H1 (cell line): ENCODE data around the gene CD180. TPM values are rescaled to one million over a fixed set of nuclear protein-coding genes. Genes with fewer than 3 reads are reported as not detected.

Experiments used
- CTCF ChIA-PET: fragments of 300-600 bp; sonication (Branson Sonifier 250); formaldehyde crosslinking; loops from one replicate; lab custom pipeline; 2021; ENCODE audit not compliant: partially characterized antibody; lab: Charles Lee
- POLR2A ChIA-PET: fragments of 300-600 bp; sonication (Branson Sonifier 250); formaldehyde crosslinking; loops from one replicate; lab custom pipeline; 2021; ENCODE audit warnings: inconsistent platforms; ENCODE audit not compliant: partially characterized antibody; lab: Charles Lee
- DNase-seq, 2 experiments: peaks; one replicate each; pipeline versions ENCODE4 v3.0.0 to v3.0.0-alpha.2; 2010 to 2022; ENCODE audit warnings: low spot score in 2 of 2, low read depth in 1 of 2, mixed read lengths in 1 of 2
- FAIRE-seq: peaks from 2 replicates; lab custom pipeline; 2011; peaks lifted over from hg19 to GRCh38; lab: Jason Lieb, UNC
- H2AFZ ChIP-seq: 2 replicates; pipeline ENCODE4 v1.8.1; 2012; ENCODE audit warnings: low read length, inconsistent platforms
- H2AK5ac ChIP-seq: 2 replicates; pipeline ENCODE4 v1.6.1; 2013; ENCODE audit warnings: low read depth, low read length
- H2BK120ac ChIP-seq: replicated peaks from 2 replicates; pipeline ENCODE3; 2013; ENCODE audit warnings: low read depth, low read length, inconsistent platforms
- H2BK12ac ChIP-seq: 2 replicates; pipeline ENCODE4 v1.6.1; 2013; ENCODE audit warnings: low read depth, low read length
- H2BK15ac ChIP-seq: 2 replicates; pipeline ENCODE4 v1.6.1; 2013; ENCODE audit warnings: low read length
- H2BK20ac ChIP-seq: 2 replicates; pipeline ENCODE4 v1.6.1; 2013; ENCODE audit warnings: low read length
- H2BK5ac ChIP-seq: 2 replicates; pipeline ENCODE4 v1.6.1; 2013; ENCODE audit warnings: low read depth, low read length
- H3K14ac ChIP-seq: 2 replicates; pipeline ENCODE4 v1.6.1; 2013; ENCODE audit warnings: inconsistent platforms; ENCODE audit not compliant: insufficient read length
- H3K18ac ChIP-seq: 2 replicates; pipeline ENCODE4 v1.6.1; 2013; ENCODE audit warnings: low read length; ENCODE audit errors: extremely low read depth
- H3K23ac ChIP-seq: 2 replicates; pipeline ENCODE4 v1.6.1; 2013; ENCODE audit warnings: inconsistent platforms; ENCODE audit not compliant: insufficient read length
- H3K23me2 ChIP-seq: 2 replicates; pipeline ENCODE4 v1.6.1; 2013; ENCODE audit warnings: low read depth, low read length
- H3K27ac ChIP-seq: 2 replicates; pipeline ENCODE4 v1.6.1; 2011; ENCODE audit warnings: low read depth, low read length, inconsistent platforms
- H3K27me3 ChIP-seq, 4 experiments: replicated peaks in 1 of 4; 1 replicate in 1 of 4; 2 replicates in 3 of 4; pipeline versions ENCODE4 v1.6.1 to v1.8.1; 2011 to 2013; ENCODE audit warnings: low read length in 3 of 4, mild to moderate bottlenecking in 3 of 4, inconsistent platforms in 2 of 4, mixed read lengths in 2 of 4, moderate library complexity in 1 of 4; ENCODE audit not compliant: control insufficient read depth in 3 of 4, insufficient read depth in 3 of 4; ENCODE audit errors: extremely low read depth in 1 of 4
- H3K36me3 ChIP-seq, 4 experiments: 2 replicates each; pipeline versions ENCODE4 v1.6.1 to v1.8.1; 2011 to 2013; ENCODE audit warnings: mild to moderate bottlenecking in 4 of 4, low read length in 3 of 4, moderate library complexity in 2 of 4, control low read depth in 1 of 4, inconsistent platforms in 1 of 4; ENCODE audit not compliant: insufficient read depth in 4 of 4, control insufficient read depth in 2 of 4
- H3K4ac ChIP-seq: replicated peaks from 2 replicates; pipeline ENCODE3; 2013; ENCODE audit warnings: low read length, low read depth, mixed read lengths, inconsistent platforms; ENCODE audit not compliant: insufficient read length
- H3K4me1 ChIP-seq, 4 experiments: replicated peaks in 1 of 4; 1 replicate in 1 of 4; 2 replicates in 3 of 4; pipeline versions ENCODE4 v1.6.1 to v1.8.1; 2011 to 2013; ENCODE audit warnings: low read length in 3 of 4, inconsistent platforms in 2 of 4, mixed read lengths in 1 of 4; ENCODE audit not compliant: insufficient read depth in 4 of 4, control insufficient read depth in 3 of 4
- H3K4me2 ChIP-seq, 2 experiments: 2 replicates each; pipeline versions ENCODE4 v1.6.1 to v1.8.1; 2011 to 2013; ENCODE audit warnings: low read depth in 2 of 2, low read length in 2 of 2, control low read depth in 1 of 2, inconsistent platforms in 1 of 2, mild to moderate bottlenecking in 1 of 2; ENCODE audit not compliant: insufficient read depth in 1 of 2
- H3K4me3 ChIP-seq, 4 experiments: fragments of 200-600, 300-600 bp in 1 of 4; sonication (generic), shearing (Covaris generic), sonication (Bioruptor Twin) in 1 of 4; 2 replicates each; pipeline versions ENCODE4 v1.5.1 to v1.8.1; 2011 to 2016; ENCODE audit warnings: low read length in 4 of 4, low read depth in 3 of 4, control low read depth in 2 of 4, inconsistent platforms in 2 of 4, mild to moderate bottlenecking in 2 of 4, mixed read lengths in 1 of 4, moderate library complexity in 1 of 4; ENCODE audit not compliant: insufficient read depth in 2 of 4; ENCODE audit errors: extremely low read depth in 1 of 4
- H3K56ac ChIP-seq: replicated peaks from 2 replicates; pipeline ENCODE3; 2013; ENCODE audit warnings: low read depth, mild to moderate bottlenecking, mixed read lengths, low read length, inconsistent platforms; ENCODE audit not compliant: insufficient read length
- H3K79me1 ChIP-seq: 2 replicates; pipeline ENCODE4 v1.6.1; 2013; ENCODE audit warnings: low read depth, low read length, control low read depth
- H3K79me2 ChIP-seq, 2 experiments: 2 replicates each; pipeline versions ENCODE4 v1.6.1 to v1.8.1; 2012 to 2013; ENCODE audit warnings: low read length in 2 of 2, mild to moderate bottlenecking in 2 of 2, inconsistent platforms in 1 of 2; ENCODE audit not compliant: insufficient read depth in 2 of 2, control insufficient read depth in 1 of 2
- H3K9ac ChIP-seq, 4 experiments: replicated peaks in 1 of 4; 1 replicate in 1 of 4; 2 replicates in 3 of 4; pipeline versions ENCODE4 v1.6.1 to v1.8.1; 2011 to 2013; ENCODE audit warnings: low read depth in 3 of 4, low read length in 3 of 4, control low read depth in 2 of 4, mild to moderate bottlenecking in 2 of 4, moderate library complexity in 2 of 4, inconsistent platforms in 1 of 4; ENCODE audit errors: extremely low read depth in 1 of 4
- H3K9me3 ChIP-seq, 2 experiments: 2 replicates each; pipeline versions ENCODE4 v1.6.1 to v1.8.1; 2012 to 2013; ENCODE audit warnings: mild to moderate bottlenecking in 2 of 2, moderate library complexity in 2 of 2, control low read depth in 1 of 2, inconsistent platforms in 1 of 2, low read depth in 1 of 2, low read length in 1 of 2, mixed read lengths in 1 of 2; ENCODE audit not compliant: insufficient read depth in 2 of 2
- H4K20me1 ChIP-seq, 2 experiments: replicated peaks in 1 of 2; 2 replicates each; pipeline versions ENCODE3 to v1.8.1; 2011 to 2013; ENCODE audit warnings: inconsistent platforms in 2 of 2, low read length in 2 of 2, mild to moderate bottlenecking in 1 of 2; ENCODE audit not compliant: insufficient read depth in 2 of 2, control insufficient read depth in 1 of 2
- H4K5ac ChIP-seq: 2 replicates; pipeline ENCODE4 v1.6.1; 2013; ENCODE audit warnings: low read length, low read depth, mixed read lengths, inconsistent platforms; ENCODE audit not compliant: insufficient read length
- H4K8ac ChIP-seq: 2 replicates; pipeline ENCODE4 v1.8.0; 2013; ENCODE audit warnings: mild to moderate bottlenecking, moderate library complexity, low read length, inconsistent platforms; ENCODE audit not compliant: insufficient read depth; ENCODE audit errors: extremely low read depth
- H4K91ac ChIP-seq: replicated peaks from 2 replicates; pipeline ENCODE3; 2013; ENCODE audit warnings: low read length, mixed read lengths, inconsistent platforms; ENCODE audit not compliant: insufficient read length
- WGBS, 2 experiments: shearing (Covaris generic) in 1 of 2; methylation state at CpG; one replicate each; pipeline versions ENCODE4 v1.1.6 to v1.1.7; 2013 to 2015; ENCODE audit warnings: low lambda C conversion rate in 2 of 2, mixed read lengths in 2 of 2, inconsistent platforms in 1 of 2, low coverage in 1 of 2, missing lambda C conversion rate in 1 of 2; ENCODE audit not compliant: insufficient replicate concordance in 2 of 2, insufficient coverage in 1 of 2, insufficient read length in 1 of 2; ENCODE audit errors: extremely low coverage in 1 of 2, missing lambda C conversion rate in 1 of 2; 5-methylcytosine and 5-hydroxymethylcytosine counted together
- polyA plus RNA-seq, 7 experiments: library from polyadenylated mRNA; depleted of rRNA in 3 of 7; stranded (reverse) in 5 of 7; unstranded in 2 of 7; fragments of >200 nt in 5 of 7; fragments of 200-250 nt in 2 of 7; gene quantifications; 1 replicate in 5 of 7; 2 replicates in 1 of 7; 4 replicates in 1 of 7; pipeline versions ENCODE4 v1.2.1 to v1.2.3, GENCODE V29; 2011 to 2013; ENCODE audit warnings: missing spikeins in 2 of 7, mixed read lengths in 2 of 7
- total RNA-seq: library from RNA; stranded (reverse); fragmentation: NEBNext Ultra II Directional; extraction: Animal tissue kit (Norgen Biotek cat#: 25700); gene quantifications from 2 replicates; pipeline ENCODE4 v1.2.1, GENCODE V29; 2021
- TF ChIP-seq, protein P1 (sequence below), 3 experiments: IDR thresholded peaks; 1 replicate in 2 of 3; 2 replicates in 1 of 3; pipeline versions ENCODE4 v1.5.1 to v1.6.1; 2011; ENCODE audit warnings: low read length in 3 of 3, mild to moderate bottlenecking in 3 of 3, inconsistent platforms in 2 of 3, low read depth in 1 of 3, moderate library complexity in 1 of 3; ENCODE audit not compliant: insufficient read depth in 1 of 3; ENCODE audit errors: control extremely low read depth in 1 of 3

CD180 gene
- total and polyA plus RNA-seq, 2 of the 8 experiments (the other 6 are each of a cell fraction or from before 2014, with no cell fraction given): not detected

DNA sequence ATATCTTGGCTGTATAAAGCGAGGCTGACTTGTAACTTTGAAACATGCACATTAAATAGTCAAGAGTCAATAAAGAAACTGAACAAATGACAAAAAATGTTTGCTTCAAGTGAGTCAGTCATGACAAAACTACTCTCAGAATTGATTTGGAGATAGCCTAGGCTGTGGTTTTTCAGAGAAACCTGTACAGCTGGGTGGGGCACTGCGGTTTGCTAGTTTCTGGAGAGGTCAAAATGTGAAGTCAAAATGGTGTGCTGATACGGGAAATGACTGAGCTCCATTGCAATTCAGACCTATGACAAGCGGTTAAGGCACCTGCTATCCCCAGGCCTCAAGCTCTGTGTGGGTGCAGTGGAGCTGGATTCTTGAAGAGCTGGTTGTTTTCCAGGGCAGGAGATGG, 10.3 kb upstream of the CD180 start:
- no peak overlapping the region for H2BK20ac ChIP-seq
- H4K20me1 ChIP-seq: no peaks in the 10 kb centered on the region
- no peak overlapping the region for H3K9ac ChIP-seq
- no peak overlapping the region for H2BK15ac ChIP-seq
- 87% methylated on average over 4 of the region's 4 CpGs; no CpG with 5 or more reads in 1 of the 2 experiments for WGBS, 2 experiments
- no peaks in the 10 kb centered on the region for H3K79me1 ChIP-seq
- CTCF ChIA-PET: interaction anchor here (0.7 to 5.1 kb wide), 7 partner anchors 15 to 901 kb away, joined by 3 to 50 read pairs (median 3); no protein-coding TSS in a partner anchor
- no peak overlapping the region for H3K23ac ChIP-seq
- no peak overlapping the region for H4K8ac ChIP-seq
- no peak overlapping the region for H2AK5ac ChIP-seq
- H3K14ac ChIP-seq: no peak overlapping the region
- H4K5ac ChIP-seq: no peak overlapping the region
- POLR2A ChIA-PET: interaction anchor here (0.5 to 1.5 kb wide), 2 partner anchors 41 to 144 kb away, joined by 3 to 4 read pairs; no protein-coding TSS in a partner anchor
- DNase-seq: no peak
- no peaks in the 10 kb centered on the region for H3K4me1 ChIP-seq
- no peak overlapping the region for H3K18ac ChIP-seq
- no peak overlapping the region for H3K4me2 ChIP-seq
- no peak overlapping the region for H2BK120ac ChIP-seq
- H2BK5ac ChIP-seq: no peak overlapping the region
- no peaks in the 10 kb centered on the region for H3K36me3 ChIP-seq
- no peaks in the 10 kb centered on the region for H3K9me3 ChIP-seq
- no peak overlapping the region for H3K27ac ChIP-seq
- H3K56ac ChIP-seq: no peak overlapping the region
- no peak overlapping the region for H4K91ac ChIP-seq
- H2BK12ac ChIP-seq: no peak overlapping the region
- H3K4me3 ChIP-seq: no peak overlapping the region
- no peaks in the 10 kb centered on the region for H3K79me2 ChIP-seq
- no peaks in the 10 kb centered on the region for H3K23me2 ChIP-seq
- H3K4ac ChIP-seq: no peak overlapping the region
- H3K27me3 ChIP-seq: no peaks in the 10 kb centered on the region
- H2AFZ ChIP-seq: no peak overlapping the region
- FAIRE-seq: no peak
- TF ChIP-seq, protein P1, sequence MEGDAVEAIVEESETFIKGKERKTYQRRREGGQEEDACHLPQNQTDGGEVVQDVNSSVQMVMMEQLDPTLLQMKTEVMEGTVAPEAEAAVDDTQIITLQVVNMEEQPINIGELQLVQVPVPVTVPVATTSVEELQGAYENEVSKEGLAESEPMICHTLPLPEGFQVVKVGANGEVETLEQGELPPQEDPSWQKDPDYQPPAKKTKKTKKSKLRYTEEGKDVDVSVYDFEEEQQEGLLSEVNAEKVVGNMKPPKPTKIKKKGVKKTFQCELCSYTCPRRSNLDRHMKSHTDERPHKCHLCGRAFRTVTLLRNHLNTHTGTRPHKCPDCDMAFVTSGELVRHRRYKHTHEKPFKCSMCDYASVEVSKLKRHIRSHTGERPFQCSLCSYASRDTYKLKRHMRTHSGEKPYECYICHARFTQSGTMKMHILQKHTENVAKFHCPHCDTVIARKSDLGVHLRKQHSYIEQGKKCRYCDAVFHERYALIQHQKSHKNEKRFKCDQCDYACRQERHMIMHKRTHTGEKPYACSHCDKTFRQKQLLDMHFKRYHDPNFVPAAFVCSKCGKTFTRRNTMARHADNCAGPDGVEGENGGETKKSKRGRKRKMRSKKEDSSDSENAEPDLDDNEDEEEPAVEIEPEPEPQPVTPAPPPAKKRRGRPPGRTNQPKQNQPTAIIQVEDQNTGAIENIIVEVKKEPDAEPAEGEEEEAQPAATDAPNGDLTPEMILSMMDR (IDR thresholded peaks at IDR 0.05; ENCODE audit: control extremely low read depth in 1 of 3, insufficient read depth in 1 of 3, low read depth in 1 of 3, low read length in 3 of 3): no peak
